Parathyroid adenoma (tissue), 2 donors: Measurements from ENCODE around the gene RPL27.
"Not testable (repeated sequence)": the region's sequence is repeated elsewhere in the genome, so short reads cannot be mapped to it uniquely, and the experiment has no call there.

ENCODE experiments used
- H2AFZ ChIP-seq: fragments of 300-600 bp; sonication (generic); one replicate; pipeline ENCODE4 v1.7.0; 2017; ENCODE audit warnings: antibody characterized with exemption, mild to moderate bottlenecking
- H3K27ac ChIP-seq: fragments of 300-600 bp; sonication (generic); one replicate; pipeline ENCODE4 v1.7.0; 2017
- H3K27me3 ChIP-seq: fragments of 300-600 bp; sonication (generic); one replicate; pipeline ENCODE4 v1.7.0; 2017; ENCODE audit warnings: low read length; ENCODE audit not compliant: control insufficient read depth, insufficient read depth
- H3K36me3 ChIP-seq: fragments of 300-600 bp; sonication (generic); one replicate; pipeline ENCODE4 v1.7.0; 2017; ENCODE audit warnings: low read length; ENCODE audit not compliant: control insufficient read depth, insufficient read depth
- H3K4me1 ChIP-seq: fragments of 300-600 bp; sonication (generic); one replicate; pipeline ENCODE4 v1.7.0; 2017; ENCODE audit warnings: control low read depth
- H3K4me2 ChIP-seq: fragments of 300-600 bp; sonication (generic); one replicate; pipeline ENCODE4 v1.7.0; 2017; ENCODE audit warnings: low read length
- H3K4me3 ChIP-seq: fragments of 300-600 bp; sonication (generic); one replicate; pipeline ENCODE4 v1.7.0; 2017; ENCODE audit warnings: low read depth, low read length
- H3K79me2 ChIP-seq: fragments of 300-600 bp; sonication (generic); one replicate; pipeline ENCODE4 v1.7.0; 2017; ENCODE audit warnings: control low read depth
- H3K9ac ChIP-seq: fragments of 300-600 bp; sonication (generic); one replicate; pipeline ENCODE4 v1.7.0; 2017; ENCODE audit warnings: mild to moderate bottlenecking
- H3K9me3 ChIP-seq: fragments of 300-600 bp; sonication (generic); one replicate; pipeline ENCODE4 v1.7.0; 2017; ENCODE audit warnings: low read length; ENCODE audit not compliant: control insufficient read depth
- TF ChIP-seq, protein P1 (sequence below): fragments of 300-600 bp; sonication (generic); IDR thresholded peaks from one replicate; pipeline ENCODE4 v1.7.0; 2017; ENCODE audit warnings: antibody characterized with exemption, mild to moderate bottlenecking
- donor health status: primary hyperparathyroidism.

RPL27 gene

DNA sequence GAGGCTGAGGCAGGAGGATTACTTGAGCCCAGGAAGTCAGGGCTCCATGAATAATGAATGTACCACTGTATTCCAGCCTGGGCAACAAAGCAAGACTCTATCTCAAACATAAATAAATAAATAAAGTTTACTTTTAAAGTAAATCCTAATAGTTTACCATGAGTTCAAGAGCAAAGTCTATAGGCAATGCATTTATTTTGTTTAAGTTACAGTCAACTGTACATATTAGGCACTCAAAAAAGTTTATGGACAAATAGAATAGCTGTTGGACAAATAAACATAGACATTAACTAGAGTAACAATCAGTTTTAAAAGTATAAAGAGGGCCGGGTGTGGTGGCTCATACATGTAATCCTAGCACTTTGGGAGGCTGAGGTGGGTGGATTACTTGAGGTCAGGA, 30.3 kb upstream of the RPL27 start:
- Histone ChIP-seq H3K9ac (no peak overlapping the region), H3K27me3 (no peaks in the 10 kb centered on the region), H3K79me2 (no peaks in the 10 kb centered on the region), H3K27ac (no peak overlapping the region), H3K4me1 (no peaks in the 10 kb centered on the region), H3K9me3 (no peaks in the 10 kb centered on the region), H3K4me3 (no peak overlapping the region), H3K4me2 (no peak overlapping the region), H2AFZ (no peak overlapping the region), H3K36me3 (no peaks in the 10 kb centered on the region)
- TF ChIP-seq, protein P1, sequence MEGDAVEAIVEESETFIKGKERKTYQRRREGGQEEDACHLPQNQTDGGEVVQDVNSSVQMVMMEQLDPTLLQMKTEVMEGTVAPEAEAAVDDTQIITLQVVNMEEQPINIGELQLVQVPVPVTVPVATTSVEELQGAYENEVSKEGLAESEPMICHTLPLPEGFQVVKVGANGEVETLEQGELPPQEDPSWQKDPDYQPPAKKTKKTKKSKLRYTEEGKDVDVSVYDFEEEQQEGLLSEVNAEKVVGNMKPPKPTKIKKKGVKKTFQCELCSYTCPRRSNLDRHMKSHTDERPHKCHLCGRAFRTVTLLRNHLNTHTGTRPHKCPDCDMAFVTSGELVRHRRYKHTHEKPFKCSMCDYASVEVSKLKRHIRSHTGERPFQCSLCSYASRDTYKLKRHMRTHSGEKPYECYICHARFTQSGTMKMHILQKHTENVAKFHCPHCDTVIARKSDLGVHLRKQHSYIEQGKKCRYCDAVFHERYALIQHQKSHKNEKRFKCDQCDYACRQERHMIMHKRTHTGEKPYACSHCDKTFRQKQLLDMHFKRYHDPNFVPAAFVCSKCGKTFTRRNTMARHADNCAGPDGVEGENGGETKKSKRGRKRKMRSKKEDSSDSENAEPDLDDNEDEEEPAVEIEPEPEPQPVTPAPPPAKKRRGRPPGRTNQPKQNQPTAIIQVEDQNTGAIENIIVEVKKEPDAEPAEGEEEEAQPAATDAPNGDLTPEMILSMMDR: no peak

DNA sequence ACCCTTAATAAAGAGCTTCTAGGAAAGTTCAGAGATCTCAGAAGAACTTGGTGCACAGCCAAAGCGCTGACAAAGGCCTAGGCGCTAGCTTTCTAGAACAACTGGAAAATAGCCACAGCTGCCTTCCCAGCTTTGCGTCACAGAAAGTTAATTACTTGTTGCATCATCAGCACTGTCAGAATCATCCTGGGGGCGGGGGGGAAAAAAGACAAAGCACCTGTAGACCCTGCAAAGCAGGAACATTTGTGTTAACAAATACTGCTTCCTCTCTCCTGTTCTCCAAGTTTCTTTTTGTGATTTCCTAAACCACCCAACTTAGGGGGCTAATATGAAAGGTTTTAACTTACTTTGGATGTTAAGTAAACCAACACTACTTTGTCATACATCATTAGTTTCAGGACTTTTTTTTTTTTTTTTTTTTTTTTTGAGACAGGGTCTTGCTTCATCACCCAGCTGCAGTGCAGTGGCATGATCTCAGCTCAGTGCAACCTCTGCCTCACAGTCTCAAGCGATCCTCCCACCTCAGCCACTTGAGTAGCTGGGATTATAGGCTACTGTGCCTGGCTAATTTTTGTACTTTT, 29.1 kb upstream of the RPL27 start:
- H3K4me2 ChIP-seq: no peak overlapping the region
- H3K9me3 ChIP-seq: no peaks in the 10 kb centered on the region
- H2AFZ ChIP-seq: no peak overlapping the region
- no peak overlapping the region for H3K9ac ChIP-seq
- no peaks in the 10 kb centered on the region for H3K4me1 ChIP-seq
- H3K27ac ChIP-seq: no peak overlapping the region
- H3K27me3 ChIP-seq: no peaks in the 10 kb centered on the region
- no peaks in the 10 kb centered on the region for H3K36me3 ChIP-seq
- TF ChIP-seq, protein P1: no peak
- H3K79me2 ChIP-seq: no peaks in the 10 kb centered on the region
- H3K4me3 ChIP-seq: no peak overlapping the region

DNA sequence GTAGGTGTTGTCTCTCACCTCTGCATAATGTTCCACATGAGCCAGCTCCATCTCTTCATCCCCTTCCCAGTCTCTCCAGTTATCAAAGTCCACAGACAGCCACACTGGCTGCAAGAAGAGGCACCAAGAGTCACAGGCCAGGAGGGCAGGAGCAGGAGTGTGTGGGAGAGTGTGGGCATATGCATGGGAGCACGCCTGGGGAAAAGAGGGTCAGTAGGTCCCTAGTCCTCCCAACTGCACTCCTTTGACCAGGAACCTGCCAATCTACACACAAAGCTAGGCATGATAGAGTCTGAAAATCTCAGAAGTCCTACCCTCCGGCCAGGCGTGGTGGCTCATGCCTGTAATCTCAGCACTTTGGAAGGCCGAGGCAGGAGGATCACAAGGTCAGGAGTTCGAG, 26.6 kb upstream of the RPL27 start:
- no peak overlapping the region for H3K4me2 ChIP-seq
- no peak overlapping the region for H3K4me3 ChIP-seq
- no peaks in the 10 kb centered on the region for H3K79me2 ChIP-seq
- no peaks in the 10 kb centered on the region for H3K36me3 ChIP-seq
- no peaks in the 10 kb centered on the region for H3K27me3 ChIP-seq
- TF ChIP-seq, protein P1: no peak
- H3K9ac ChIP-seq: no peak overlapping the region
- no peak overlapping the region for H3K27ac ChIP-seq
- no peaks in the 10 kb centered on the region for H3K4me1 ChIP-seq
- no peak overlapping the region for H2AFZ ChIP-seq
- no peaks in the 10 kb centered on the region for H3K9me3 ChIP-seq

DNA sequence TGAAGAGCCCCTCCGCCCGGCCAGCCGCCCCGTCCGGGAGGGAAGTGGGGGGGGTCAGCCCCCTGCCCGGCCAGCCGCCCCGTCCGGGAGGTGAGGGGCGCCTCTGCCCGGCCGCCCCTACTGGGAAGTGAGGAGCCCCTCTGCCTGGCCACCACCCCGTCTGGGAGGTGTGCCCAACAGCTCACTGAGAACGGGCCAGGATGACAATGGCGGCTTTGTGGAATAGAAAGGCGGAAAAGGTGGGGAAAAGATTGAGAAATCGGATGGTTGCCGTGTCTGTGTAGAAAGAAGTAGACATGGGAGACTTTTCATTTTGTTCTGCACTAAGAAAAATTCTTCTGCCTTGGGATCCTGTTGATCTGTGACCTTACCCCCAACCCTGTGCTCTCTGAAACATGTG, 24.9 kb upstream of the RPL27 start:
- H3K27me3 ChIP-seq, H3K9me3 ChIP-seq, H3K79me2 ChIP-seq, H3K36me3 ChIP-seq, H2AFZ ChIP-seq, H3K9ac ChIP-seq, H3K4me2 ChIP-seq, H3K27ac ChIP-seq, H3K4me3 ChIP-seq, H3K4me1 ChIP-seq: not testable (repeated sequence)

DNA sequence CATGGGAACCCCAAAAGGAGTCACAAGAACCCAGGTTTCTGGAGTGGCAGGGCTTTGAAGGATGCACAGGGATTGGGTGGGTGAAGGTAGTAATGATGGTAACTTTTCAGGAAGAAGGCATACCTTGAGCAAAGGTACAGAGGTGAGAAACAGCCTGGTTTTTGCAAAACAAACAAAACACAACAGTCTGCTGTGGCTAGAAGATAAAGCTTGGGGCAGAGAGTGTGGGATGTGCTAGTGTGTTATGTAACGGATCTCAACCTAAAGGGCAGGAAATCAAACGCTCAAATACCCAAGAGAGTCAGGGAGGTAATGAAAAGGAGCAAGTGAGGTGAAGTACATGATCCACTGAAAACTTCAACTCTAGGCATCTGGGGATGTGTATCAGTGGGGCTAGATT, 23.0 kb upstream of the RPL27 start:
- Histone ChIP-seq H2AFZ (no peak overlapping the region), H3K27me3 (no peaks in the 10 kb centered on the region), H3K36me3 (no peaks in the 10 kb centered on the region), H3K27ac (no peak overlapping the region), H3K79me2 (no peaks in the 10 kb centered on the region), H3K4me3 (no peak overlapping the region), H3K9me3 (no peaks in the 10 kb centered on the region), H3K4me1 (no peaks in the 10 kb centered on the region), H3K4me2 (no peak overlapping the region), H3K9ac (no peak overlapping the region)
- TF ChIP-seq, protein P1: no peak

DNA sequence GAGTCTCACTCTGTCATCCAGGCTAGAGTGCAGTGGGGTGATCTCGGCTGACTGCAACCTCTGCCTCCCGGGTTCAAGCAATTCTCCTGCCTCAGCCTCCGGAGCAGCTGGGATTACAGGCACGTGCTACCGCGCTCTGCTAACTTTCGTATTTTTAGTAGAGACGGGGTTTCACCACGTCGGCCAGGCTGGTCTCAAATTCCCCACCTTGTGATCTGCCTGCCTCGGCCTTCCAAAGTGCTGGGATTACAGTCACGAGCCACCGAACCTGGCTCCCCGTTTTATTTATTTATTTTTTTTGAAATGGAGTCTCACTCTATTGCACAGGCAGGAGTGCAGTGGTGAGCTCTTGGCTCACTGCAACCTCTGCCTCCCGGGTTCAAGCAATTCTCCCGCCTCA, 22.5 kb upstream of the RPL27 start:
- not testable (repeated sequence) for H3K79me2 ChIP-seq, H3K4me1 ChIP-seq

More for the DNA sequence above, 22.5 kb upstream of the RPL27 start:
- H3K9me3 ChIP-seq, H3K27ac ChIP-seq, H3K9ac ChIP-seq, H3K27me3 ChIP-seq, H2AFZ ChIP-seq, H3K36me3 ChIP-seq, H3K4me2 ChIP-seq, H3K4me3 ChIP-seq: not testable (repeated sequence)
